Keratinocyte (primary cell): ENCODE data around the gene ZNF782. TPM values are rescaled to one million over a fixed set of nuclear protein-coding genes. Genes with fewer than 3 reads are reported as not detected.

Experiments
- DNase-seq: peaks from one replicate; pipeline ENCODE4 v3.0.0-alpha.2; 2011; ENCODE audit warnings: low read depth, missing footprints, low spot score
- FAIRE-seq: peaks from 2 replicates; lab custom pipeline; 2011; peaks lifted over from hg19 to GRCh38; lab: Jason Lieb, UNC
- H2AFZ ChIP-seq: 2 replicates; pipeline ENCODE4 v1.6.0; 2012; ENCODE audit warnings: low read length, control low read depth, inconsistent platforms; ENCODE audit not compliant: control insufficient read depth
- H3K27ac ChIP-seq: 2 replicates; pipeline ENCODE4 v1.5.1; 2011; ENCODE audit warnings: low read length; ENCODE audit not compliant: control insufficient read depth, insufficient read depth
- H3K27me3 ChIP-seq: 3 replicates; pipeline ENCODE4 v1.6.0; 2011; ENCODE audit warnings: low read length; ENCODE audit not compliant: control insufficient read depth, insufficient read depth; ENCODE audit errors: extremely low read depth
- H3K36me3 ChIP-seq, 2 experiments: 2 replicates in 1 of 2; 3 replicates in 1 of 2; pipeline ENCODE4 v1.5.1; 2011; ENCODE audit warnings: low read length in 2 of 2, mild to moderate bottlenecking in 1 of 2; ENCODE audit not compliant: control insufficient read depth in 2 of 2, insufficient read depth in 2 of 2; ENCODE audit errors: extremely low read depth in 1 of 2
- H3K4me1 ChIP-seq: 3 replicates; pipeline ENCODE4 v1.5.1; 2011; ENCODE audit warnings: low read length; ENCODE audit not compliant: control insufficient read depth, insufficient read depth; ENCODE audit errors: extremely low read depth
- H3K4me2 ChIP-seq: 3 replicates; pipeline ENCODE4 v1.6.0; 2011; ENCODE audit warnings: low read depth, low read length; ENCODE audit not compliant: control insufficient read depth, insufficient read depth; ENCODE audit errors: extremely low read depth
- H3K4me3 ChIP-seq, 3 experiments: fragments of 200-600 bp in 1 of 3; sonication (generic) in 1 of 3; 2 replicates in 2 of 3; 3 replicates in 1 of 3; pipeline ENCODE4 v1.5.1; 2011 to 2016; ENCODE audit warnings: low read length in 3 of 3, mild to moderate bottlenecking in 3 of 3, control low read depth in 2 of 3, inconsistent platforms in 1 of 3, low read depth in 1 of 3, mixed read lengths in 1 of 3, mixed run types in 1 of 3, moderate library complexity in 1 of 3; ENCODE audit not compliant: control insufficient read depth in 2 of 3, insufficient read depth in 2 of 3; ENCODE audit errors: extremely low read depth in 1 of 3
- H3K79me2 ChIP-seq: 2 replicates; pipeline ENCODE4 v1.6.0; 2012; ENCODE audit warnings: low read length; ENCODE audit not compliant: control insufficient read depth, insufficient read depth
- H3K9ac ChIP-seq: 3 replicates; pipeline ENCODE4 v1.6.0; 2011; ENCODE audit warnings: low read length; ENCODE audit not compliant: control insufficient read depth, insufficient read depth; ENCODE audit errors: extremely low read depth
- H3K9me1 ChIP-seq: 3 replicates; pipeline ENCODE4 v1.6.0; 2011; ENCODE audit warnings: low read length; ENCODE audit not compliant: control insufficient read depth, insufficient read depth; ENCODE audit errors: extremely low read depth
- H3K9me3 ChIP-seq: 2 replicates; pipeline ENCODE4 v1.5.1; 2012; ENCODE audit warnings: low read depth, low read length; ENCODE audit not compliant: control insufficient read depth
- H4K20me1 ChIP-seq: 3 replicates; pipeline ENCODE4 v1.6.0; 2011; ENCODE audit warnings: low read length; ENCODE audit not compliant: control insufficient read depth, insufficient read depth; ENCODE audit errors: extremely low read depth
- EZH2 ChIP-seq: IDR thresholded peaks from one replicate; pipeline ENCODE4 v1.6.1; 2012; ENCODE audit warnings: inconsistent platforms, mild to moderate bottlenecking, low read length, moderate library complexity
- dilution Hi-C: fragments of 300-500 bp; cut with MboI; formaldehyde crosslinking; loops from one replicate; pipeline ENCODE4 v1.7.0; 2020; ENCODE audit warnings: low sequenced_read_pairs; ENCODE audit not compliant: extremely low pct_ligation_motif_present
- polyA plus RNA-seq, 5 experiments: library from polyadenylated mRNA; depleted of rRNA in 3 of 5; stranded (reverse) in 3 of 5; stranded (forward) in 1 of 5; unstranded in 1 of 5; fragments of >200 nt; gene quantifications; 1 replicate in 1 of 5; 2 replicates in 3 of 5; 3 replicates in 1 of 5; pipeline versions ENCODE4 v1.2.1 to v1.2.3, GENCODE V29; 2011 to 2012; ENCODE audit warnings: missing spikeins in 2 of 5, low read depth in 1 of 5, low replicate concordance in 1 of 5
- TF ChIP-seq, protein P1 (sequence below), 3 experiments: IDR thresholded peaks in 1 of 3; conservative IDR thresholded peaks in 1 of 3; optimal IDR thresholded peaks in 1 of 3; 2 replicates in 2 of 3; 3 replicates in 1 of 3; pipeline versions ENCODE3 to v1.5.1; 2011; ENCODE audit warnings: low read length in 3 of 3, mild to moderate bottlenecking in 3 of 3, moderate library complexity in 2 of 3, control low read depth in 1 of 3, inconsistent platforms in 1 of 3; ENCODE audit not compliant: insufficient read depth in 2 of 3; ENCODE audit errors: extremely low read depth in 1 of 3

The ZNF782 gene
- polyA plus RNA-seq, 1 donor (not counting 4 experiments of a cell fraction or from before 2014, with no cell fraction given), result 2.0 TPM

DNA sequence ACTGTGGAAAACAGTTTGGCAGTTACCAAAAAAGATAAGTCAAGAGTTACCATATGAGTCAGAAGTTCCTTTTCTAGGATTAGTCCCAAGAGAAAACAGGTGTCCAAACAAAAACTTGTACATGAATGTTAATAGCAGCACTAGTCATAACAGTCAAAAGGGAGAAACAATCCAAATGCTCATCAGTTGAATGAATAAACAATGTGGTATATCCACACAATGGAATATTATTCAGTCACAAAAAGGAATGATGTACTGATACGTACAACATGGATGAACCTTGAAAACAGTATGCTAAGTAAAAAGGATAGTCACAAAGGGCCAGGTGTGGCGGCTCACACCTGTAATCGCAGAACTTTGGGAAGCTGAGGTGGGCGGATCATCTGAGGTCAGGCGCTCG, 84.3 kb downstream of the ZNF782 start:
- no peaks in the 10 kb centered on the region for H3K9me3 ChIP-seq
- peaks cover 0 to 12% of the 10 kb centered on the region in 2 experiments for H3K36me3 ChIP-seq

More for the DNA sequence above, 84.3 kb downstream of the ZNF782 start:
- H2AFZ ChIP-seq, result no peak overlapping the region
- no peak overlapping the region for H3K27ac ChIP-seq
- no peaks in the 10 kb centered on the region for H3K79me2 ChIP-seq
- H3K4me2 ChIP-seq, result no peak overlapping the region
- no peaks in the 10 kb centered on the region for H3K9me1 ChIP-seq
- FAIRE-seq (no peak), DNase-seq (no peak)
- H3K4me3 ChIP-seq, result no peak overlapping the region
- no peaks in the 10 kb centered on the region for H3K4me1 ChIP-seq
- dilution Hi-C loops, result no loop called here
- TF ChIP-seq, protein P1, sequence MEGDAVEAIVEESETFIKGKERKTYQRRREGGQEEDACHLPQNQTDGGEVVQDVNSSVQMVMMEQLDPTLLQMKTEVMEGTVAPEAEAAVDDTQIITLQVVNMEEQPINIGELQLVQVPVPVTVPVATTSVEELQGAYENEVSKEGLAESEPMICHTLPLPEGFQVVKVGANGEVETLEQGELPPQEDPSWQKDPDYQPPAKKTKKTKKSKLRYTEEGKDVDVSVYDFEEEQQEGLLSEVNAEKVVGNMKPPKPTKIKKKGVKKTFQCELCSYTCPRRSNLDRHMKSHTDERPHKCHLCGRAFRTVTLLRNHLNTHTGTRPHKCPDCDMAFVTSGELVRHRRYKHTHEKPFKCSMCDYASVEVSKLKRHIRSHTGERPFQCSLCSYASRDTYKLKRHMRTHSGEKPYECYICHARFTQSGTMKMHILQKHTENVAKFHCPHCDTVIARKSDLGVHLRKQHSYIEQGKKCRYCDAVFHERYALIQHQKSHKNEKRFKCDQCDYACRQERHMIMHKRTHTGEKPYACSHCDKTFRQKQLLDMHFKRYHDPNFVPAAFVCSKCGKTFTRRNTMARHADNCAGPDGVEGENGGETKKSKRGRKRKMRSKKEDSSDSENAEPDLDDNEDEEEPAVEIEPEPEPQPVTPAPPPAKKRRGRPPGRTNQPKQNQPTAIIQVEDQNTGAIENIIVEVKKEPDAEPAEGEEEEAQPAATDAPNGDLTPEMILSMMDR (optimal IDR thresholded peaks at IDR 0.05 in 1 of 3, IDR thresholded peaks at IDR 0.05 in 1 of 3, conservative IDR thresholded peaks at IDR 0.05 in 1 of 3; ENCODE audit: extremely low read depth in 1 of 3, insufficient read depth in 2 of 3, low read length in 3 of 3), result no peak
- TF ChIP-seq EZH2, result no peak
- no peaks in the 10 kb centered on the region for H4K20me1 ChIP-seq
- H3K27me3 ChIP-seq, result no peaks in the 10 kb centered on the region
- no peak overlapping the region for H3K9ac ChIP-seq

Other genes with a start within 250 kb of the ZNF782 start
- 4.5 to 9.3 TPM (median 7.5 TPM) in 3 replicates for gene CDC14B, start 234.7 kb downstream of the ZNF782 start, polyA plus RNA-seq
- gene PRXL2C, start 199.2 kb downstream of the ZNF782 start, polyA plus RNA-seq, result 4.2 to 10.1 TPM (median 8.6 TPM) in 3 replicates
- 4.0 to 6.2 TPM (median 5.9 TPM) in 3 replicates for gene ZNF510, start 76.4 kb downstream of the ZNF782 start, polyA plus RNA-seq
- not detected in 3 replicates for gene NUTM2G, start 74.3 kb upstream of the ZNF782 start, polyA plus RNA-seq
- 101 to 190 TPM (median 109 TPM) in 3 replicates for gene CTSV, start 184.6 kb upstream of the ZNF782 start, polyA plus RNA-seq